HepG2 (cell line): Measurements from ENCODE around the gene MYO5B. TPM values are rescaled to one million over a fixed set of nuclear protein-coding genes. Genes with fewer than 3 reads are reported as not detected.

Source experiments
- ATAC-seq: fragments of 200-7000 bp; cut with Tn5 transposase; 3 replicates; pipeline ENCODE4 v1.9.1; 2020; ENCODE audit warnings: mild to moderate bottlenecking, moderate library complexity
- BruUV-seq: library from RNA; stranded (reverse); fragments of 400-500 nt; replicated peaks from 2 replicates; lab custom pipeline; 2021; lab: Mats Ljungman, UMichigan
- CTCF ChIA-PET: fragments of 300-600 bp; formaldehyde crosslinking; extraction: SDS; loops from one replicate; lab custom pipeline; 2021; ENCODE audit warnings: low total read pairs, inconsistent platforms, low intra/inter-chr PET ratio; lab: Yijun Ruan, JAX
- POLR2A ChIA-PET: fragments of 350-600 bp; sonication (Branson Sonifier 250); formaldehyde crosslinking; loops from one replicate; lab custom pipeline; 2020; ENCODE audit warnings: antibody characterized with exemption, inconsistent platforms; lab: Yijun Ruan, JAX
- DNase-seq: peaks from one replicate; pipeline ENCODE4 v3.0.0-alpha.2; 2015; ENCODE audit warnings: low spot score
- FAIRE-seq: peaks from 3 replicates; lab custom pipeline; 2011; peaks lifted over from hg19 to GRCh38; lab: Jason Lieb, UNC
- H2AFZ ChIP-seq: one replicate; pipeline ENCODE4 v1.6.1; 2011; ENCODE audit warnings: low read length, inconsistent platforms
- H3K27ac ChIP-seq: fragments of 300-600 bp; 3 replicates; pipeline ENCODE4 v1.8.0; 2011; ENCODE audit warnings: mixed run types, mild to moderate bottlenecking, mixed read lengths, low read length, inconsistent platforms; ENCODE audit not compliant: insufficient read depth; ENCODE audit errors: extremely low read length
- H3K27me3 ChIP-seq, 2 experiments: fragments of 200-600 bp in 1 of 2; 2 replicates in 1 of 2; 3 replicates in 1 of 2; pipeline versions ENCODE4 v1.6.0 to v1.8.0; 2011; ENCODE audit warnings: low read length in 2 of 2, mild to moderate bottlenecking in 2 of 2, moderate library complexity in 2 of 2, inconsistent platforms in 1 of 2; ENCODE audit not compliant: insufficient read depth in 2 of 2, control insufficient read depth in 1 of 2
- H3K36me3 ChIP-seq, 2 experiments: fragments of 200-600 bp in 1 of 2; replicated peaks in 1 of 2; 2 replicates in 1 of 2; 3 replicates in 1 of 2; pipeline versions ENCODE4 v1.5.1 to v1.8.0; 2011; ENCODE audit warnings: low read length in 2 of 2, inconsistent platforms in 1 of 2; ENCODE audit not compliant: insufficient read depth in 2 of 2, control insufficient read depth in 1 of 2
- H3K4me1 ChIP-seq: 2 replicates; pipeline ENCODE4 v1.5.1; 2012; ENCODE audit warnings: low read length, inconsistent platforms; ENCODE audit not compliant: insufficient read depth
- H3K4me2 ChIP-seq: 2 replicates; pipeline ENCODE4 v1.6.0; 2011; ENCODE audit warnings: low read depth, low read length, inconsistent platforms
- H3K4me3 ChIP-seq, 3 experiments: fragments of 200-600 bp in 1 of 3; sonication (generic), shearing (Covaris generic) in 1 of 3; replicated peaks in 1 of 3; 2 replicates each; pipeline ENCODE4 v1.5.1; 2011 to 2016; ENCODE audit warnings: low read length in 3 of 3, inconsistent platforms in 2 of 3, low read depth in 2 of 3, mild to moderate bottlenecking in 2 of 3, control low read depth in 1 of 3, mixed read lengths in 1 of 3; ENCODE audit not compliant: insufficient read depth in 1 of 3
- H3K79me2 ChIP-seq: one replicate; pipeline ENCODE4 v1.6.1; 2011; ENCODE audit warnings: low read length, inconsistent platforms; ENCODE audit not compliant: insufficient read depth
- H3K9ac ChIP-seq: 2 replicates; pipeline ENCODE4 v1.6.0; 2011; ENCODE audit warnings: mild to moderate bottlenecking, low read depth, low read length, inconsistent platforms; ENCODE audit not compliant: insufficient read depth
- H3K9me3 ChIP-seq: 2 replicates; pipeline ENCODE4 v1.5.1; 2012; ENCODE audit warnings: mild to moderate bottlenecking, low read length
- H4K20me1 ChIP-seq: 2 replicates; pipeline ENCODE4 v1.6.0; 2011; ENCODE audit warnings: inconsistent platforms, mild to moderate bottlenecking, low read length, moderate library complexity; ENCODE audit not compliant: insufficient read depth
- ATF6 ChIP-seq: sonication (generic); formaldehyde crosslinking; conservative IDR thresholded peaks from 2 replicates; pipeline ENCODE4 v1.4.0; 2020; ENCODE audit warnings: missing genetic modification reagents
- KLF9 ChIP-seq: IDR thresholded peaks from 2 replicates; pipeline ENCODE4 v1.6.1; 2016; ENCODE audit warnings: low read depth
- ZNF660 ChIP-seq: sonication (generic); formaldehyde crosslinking; IDR thresholded peaks from 2 replicates; pipeline ENCODE4 v1.5.1; 2020; ENCODE audit warnings: mild to moderate bottlenecking, low read depth, missing genetic modification reagents, borderline replicate concordance
- WGBS: methylation state at CpG from one replicate; pipeline ENCODE4 v1.1.6; 2017; ENCODE audit warnings: low lambda C conversion rate; 5-methylcytosine and 5-hydroxymethylcytosine counted together
- in situ Hi-C: cut with HindIII; loops from 2 replicates; pipeline ENCODE4 v1.10.0; 2017; ENCODE audit warnings: low pct_unique_long_range_greater_than_20kb; ENCODE audit not compliant: extremely low pct_ligation_motif_present
- intact Hi-C: fragments of 100-400 bp; cut with micrococcal nuclease; formaldehyde crosslinking; loops from one replicate; pipeline ENCODE4 v1.10.0; 2022; ENCODE audit not compliant: unreplicated experiment
- polyA plus RNA-seq, 8 experiments: library from polyadenylated mRNA; depleted of rRNA in 3 of 8; stranded (reverse) in 7 of 8; unstranded in 1 of 8; fragments of >200 nt; fragmentation: Illumina TruSeq in 4 of 8; extraction: Trizol in 4 of 8; gene quantifications; 2 replicates each; pipeline versions ENCODE4 v1.2.1 to v1.2.3, GENCODE V29; 2011 to 2016; ENCODE audit warnings: low read depth in 4 of 8, missing spikeins in 1 of 8, mixed read lengths in 1 of 8; ENCODE audit not compliant: insufficient read depth in 1 of 8
- total RNA-seq, 5 experiments: library from RNA; depleted of rRNA; stranded (reverse); fragments of >200 nt; fragmentation: Illumina TruSeq; extraction: Trizol; gene quantifications; 2 replicates each; pipeline ENCODE4 v1.2.3, GENCODE V29; 2016; ENCODE audit warnings: low read depth in 1 of 5

Gene MYO5B
- total and polyA plus RNA-seq, 2 of the 13 experiments (the other 11 are each of a cell fraction or from before 2014, with no cell fraction given) = 13.1 to 24.0 TPM

GRCh38 chr18:50166901-50167300 is 28.0 kb downstream of the MYO5B start:
- no peak overlapping the region for H3K4me3 ChIP-seq
- CTCF ChIA-PET = no interaction called here
- no TSS peak for BruUV-seq
- no peak overlapping the region for H3K9ac ChIP-seq
- H3K9me3 ChIP-seq = no peaks in the 10 kb centered on the region
- H4K20me1 ChIP-seq = no peaks in the 10 kb centered on the region
- 90% methylated on average over 3 of the region's 3 CpGs for WGBS
- no peaks in the 10 kb centered on the region for H3K36me3 ChIP-seq
- no peak overlapping the region for H3K4me2 ChIP-seq
- no peaks in the 10 kb centered on the region for H3K27me3 ChIP-seq
- no peak overlapping the region for H2AFZ ChIP-seq
- POLR2A ChIA-PET = no interaction called here
- no peaks in the 10 kb centered on the region for H3K4me1 ChIP-seq
- in situ Hi-C loops = no loop called here
- DNase-seq = no peak
- H3K79me2 ChIP-seq = no peaks in the 10 kb centered on the region
- no peak for FAIRE-seq
- H3K27ac ChIP-seq = no peak overlapping the region
- intact Hi-C loops = no loop called here
- no peak for ATAC-seq
- TF ChIP-seq KLF9 (no peak), ZNF660 (CRISPR knock-in tag) (no peak)
- TF ChIP-seq, all 625 proteins: peak for 0

GRCh38 chr18:50163505-50163904 is 31.4 kb downstream of the MYO5B start:
- Histone ChIP-seq H2AFZ (no peak overlapping the region), H3K9me3 (no peaks in the 10 kb centered on the region), H3K36me3 (no peaks in the 10 kb centered on the region), H4K20me1 (no peaks in the 10 kb centered on the region), H3K79me2 (peaks cover 3% of the 10 kb centered on the region), H3K27me3 (no peaks in the 10 kb centered on the region), H3K9ac (no peak overlapping the region), H3K4me1 (peaks cover 26% of the 10 kb centered on the region), H3K4me3 (no peak overlapping the region), H3K4me2 (no peak overlapping the region), H3K27ac (no peak overlapping the region)
- intact Hi-C loops = no loop called here
- no TSS peak for BruUV-seq
- no peak for TF ChIP-seq ATF6 (CRISPR knock-in tag)
- POLR2A ChIA-PET = no interaction called here
- WGBS = 75% methylated on average over 1 of the region's 1 CpG
- FAIRE-seq (no peak), ATAC-seq (no peak), DNase-seq (no peak)
- in situ Hi-C loops = no loop called here
- CTCF ChIA-PET = no interaction called here
